Posterior vena cava (tissue), 2 donors: ENCODE results near the gene SMU1. TPM values are rescaled to one million over a fixed set of nuclear protein-coding genes. Genes with fewer than 3 reads are reported as not detected.

Experiments used
- DNase-seq: peaks from one replicate; pipeline ENCODE4 v3.0.0-alpha.2; 2020; ENCODE audit warnings: low spot score
- intact Hi-C, 2 donors: fragments of 100-400 bp; cut with DNase I; formaldehyde crosslinking; loops; one replicate each; pipeline versions ENCODE4 v1.14.1 to v1.14.2; 2022 to 2023
- long read RNA-seq, 2 donors: library from polyadenylated mRNA; unstranded; transcript quantifications; one replicate each; pipeline ENCODE4 v2.0.0, GENCODE V29; 2020 to 2021
- total RNA-seq, 2 donors: library from RNA; stranded (reverse); fragmentation: NEBNext Ultra II Directional; extraction: Animal tissue kit (Norgen Biotek cat#: 25700); gene quantifications; one replicate each; pipeline ENCODE4 v1.2.1, GENCODE V29; 2021
- donor health status: DM: yes; HTN: yes; CAD: no.
- donor health status: DM: yes; HTN: yes; CAD: no.

The SMU1 gene
- total RNA-seq = 10 to 100 TPM; 15.8 to 16.8 TPM
- long read RNA-seq, donor 1, full-length matches to known transcripts = 6 of 8 reads
- long read RNA-seq, donor 1, partial matches to known transcripts = 1 of 8 reads
- long read RNA-seq, donor 1, other reads (novel, unspliced or antisense) = 1 of 8 reads
- long read RNA-seq, donor 2, full-length matches to known transcripts = 73 of 84 reads
- long read RNA-seq, donor 2, partial matches to known transcripts = 4 of 84 reads
- long read RNA-seq, donor 2, other reads (novel, unspliced or antisense) = 7 of 84 reads

DNA sequence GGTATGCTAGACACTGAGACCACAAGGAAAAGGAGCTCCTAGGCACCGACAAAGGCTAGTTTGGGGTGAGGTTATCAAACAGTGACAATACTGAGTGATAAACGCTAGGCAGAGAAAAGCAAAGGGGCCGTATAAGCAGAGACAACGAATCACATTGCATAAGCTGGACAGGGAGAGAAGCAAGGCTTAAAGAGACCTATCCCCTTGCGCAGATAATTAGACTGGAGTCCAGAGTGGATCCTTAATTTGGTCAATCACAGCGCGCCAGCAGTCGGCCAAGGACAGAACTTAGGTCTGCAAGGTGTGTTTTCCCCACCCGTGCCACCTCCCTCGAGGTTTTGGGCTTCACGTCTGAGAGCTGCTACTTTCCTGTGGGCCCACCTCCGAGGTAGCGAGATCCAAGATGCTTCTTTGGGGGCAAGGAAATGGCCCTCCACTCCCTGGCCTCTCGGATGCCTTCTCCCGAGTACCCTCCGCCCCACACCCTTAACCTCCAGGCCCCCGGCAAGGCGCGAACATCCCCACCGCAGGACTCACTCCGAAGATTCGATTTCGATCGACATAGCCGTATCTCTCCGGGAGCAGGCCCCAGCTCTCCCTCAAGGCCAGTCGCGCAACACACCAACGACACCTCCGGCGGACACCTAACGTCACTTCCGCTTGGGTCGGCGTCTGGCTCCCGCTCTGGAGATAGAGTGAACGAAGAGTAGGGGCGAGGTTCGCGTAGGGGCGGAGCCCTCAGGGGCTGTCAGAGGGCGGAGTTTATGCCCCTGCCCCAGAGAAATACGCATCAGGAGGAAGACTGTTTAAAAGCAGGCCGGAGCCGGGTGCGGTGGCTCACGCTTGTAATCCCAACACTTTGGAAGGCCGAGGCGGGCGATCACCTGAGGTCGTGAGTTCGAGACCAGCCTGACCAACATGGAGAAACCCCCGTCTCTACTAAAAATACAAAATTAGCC is at the start of gene SMU1:
TSS of gene SMU1 (minus strand) at position 629 of the 959 bp plus-strand sequence. CDS start at position 563, 66 bp downstream.
- intact Hi-C loops = no loop called here
- peak; percentile 99 for DNase-seq

DNA sequence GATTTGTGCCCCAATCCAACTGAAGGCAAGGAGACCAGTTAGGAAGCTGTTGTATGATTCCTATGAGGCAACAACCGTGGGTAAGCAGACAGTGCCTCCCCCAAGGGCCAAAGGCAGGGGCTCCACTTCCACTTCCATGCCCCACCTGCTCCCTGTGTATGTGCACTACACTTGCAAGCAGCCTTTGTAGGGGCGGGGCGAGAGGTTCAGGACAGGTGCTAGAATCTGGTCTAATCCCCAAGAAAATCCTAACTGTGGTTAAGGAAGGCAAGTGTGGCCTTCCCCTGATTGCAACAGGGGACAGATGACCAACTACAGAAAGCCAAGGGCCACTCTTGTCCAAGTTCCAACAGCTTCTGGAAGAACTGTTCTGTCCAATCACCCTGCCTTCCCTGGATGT is 49.0 kb upstream of the SMU1 start:
- peak; percentile 61 for DNase-seq
- intact Hi-C loops = loop anchor here (5.0 kb wide), 3 partner anchors 37 to 77 kb away; no protein-coding TSS in a partner anchor

DNA sequence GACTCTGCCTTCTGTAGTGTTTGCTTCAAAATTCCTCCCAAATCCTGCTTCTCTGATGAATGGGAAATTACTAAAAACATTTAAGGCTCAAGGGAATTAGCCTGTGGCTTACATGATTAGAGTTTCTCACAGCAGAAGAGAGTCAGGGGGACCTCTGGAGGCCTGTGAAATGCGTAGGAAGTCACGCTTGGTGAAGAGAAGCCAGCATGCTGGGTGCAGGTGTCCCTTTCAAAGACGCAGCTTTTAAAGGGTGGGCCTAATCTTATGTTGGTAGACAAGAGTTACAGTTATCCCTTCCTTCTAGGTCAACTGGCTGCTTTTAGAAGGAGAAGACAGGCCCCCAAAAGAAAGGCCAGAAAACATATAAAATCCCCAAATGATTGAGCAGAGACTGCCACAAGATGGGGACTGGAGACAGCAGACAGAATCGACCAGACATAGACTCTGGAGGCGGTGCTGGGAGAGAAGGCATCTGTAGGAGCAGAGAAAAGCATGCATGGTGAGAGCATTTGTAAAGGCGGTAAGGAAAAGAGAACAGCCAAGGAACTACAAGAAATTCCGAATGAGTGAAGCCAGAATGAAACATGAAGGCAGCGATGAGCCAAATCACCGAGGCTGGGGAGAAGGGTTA is 48.4 kb upstream of the SMU1 start:
- intact Hi-C loops = loop anchor here (5.0 kb wide), 3 partner anchors 37 to 77 kb away; no protein-coding TSS in a partner anchor
- peak; percentile 12 for DNase-seq

DNA sequence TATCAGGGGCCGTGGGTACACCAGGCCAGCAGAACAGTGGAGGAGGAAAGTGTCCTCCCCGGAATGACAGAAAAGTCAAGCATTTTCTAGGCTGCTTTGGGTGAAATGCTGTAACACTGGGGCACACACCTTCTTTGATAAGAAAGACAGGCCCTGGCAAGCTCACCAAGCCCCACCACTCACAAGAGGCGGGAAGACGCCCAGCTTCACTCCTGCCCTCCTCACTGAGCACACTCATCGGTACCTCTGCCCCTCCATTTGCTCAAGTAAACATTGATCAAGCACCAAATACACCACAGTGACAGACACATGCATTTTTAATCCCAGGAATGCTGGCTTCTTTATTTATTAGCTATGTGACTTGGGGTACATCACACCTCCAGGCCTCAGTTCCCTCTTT is 47.6 kb upstream of the SMU1 start:
- intact Hi-C loops = no loop called here
- peak; percentile 67 for DNase-seq

DNA sequence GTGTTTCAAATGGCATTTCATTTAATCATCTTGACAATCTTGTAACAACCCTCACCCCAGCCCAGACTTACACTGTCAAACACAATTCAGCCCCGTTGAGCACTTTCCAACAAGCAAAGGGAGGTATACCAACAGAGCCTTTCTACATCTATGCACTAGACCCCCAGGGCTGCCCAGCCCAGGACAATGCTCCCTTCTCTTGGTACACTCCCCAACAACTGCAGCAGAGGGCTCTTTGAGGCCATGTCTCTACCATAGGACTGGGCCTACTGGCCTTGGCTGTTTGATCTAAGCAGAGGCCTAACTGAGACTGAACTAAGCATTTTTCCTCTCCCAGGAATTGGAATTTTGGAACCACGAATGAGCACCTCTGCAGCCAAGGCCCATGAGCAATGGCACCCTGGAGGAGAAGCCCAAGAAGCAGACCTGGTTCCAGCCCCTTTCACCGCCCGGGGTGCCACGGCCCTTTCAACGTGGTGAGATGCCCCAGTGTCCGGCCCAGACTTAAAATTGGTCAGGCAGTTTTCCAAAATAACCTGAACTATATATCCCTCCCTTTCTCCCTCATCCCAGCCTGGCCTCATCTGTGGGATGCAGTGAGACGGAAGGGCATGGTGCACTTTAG is 47.0 kb upstream of the SMU1 start:
- DNase-seq = peak; percentile 59
- intact Hi-C loops = no loop called here

DNA sequence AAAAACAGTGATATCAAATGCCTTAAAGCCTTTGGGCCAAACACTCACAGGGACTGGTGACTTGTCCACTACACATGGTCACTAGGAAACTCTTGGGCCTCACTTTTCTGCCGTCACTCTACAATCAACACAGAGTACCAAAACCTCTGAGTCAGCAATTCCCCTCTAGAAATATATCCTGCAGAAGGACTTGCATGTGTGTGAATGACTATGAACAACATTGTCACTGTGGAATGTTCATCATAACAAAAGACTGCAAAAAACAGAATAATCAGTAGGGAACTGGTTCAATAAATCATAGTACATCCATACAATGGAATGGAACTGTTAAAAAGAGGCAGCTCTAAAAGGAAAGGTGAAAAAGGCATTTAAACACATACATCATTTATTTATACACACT is 44.1 kb upstream of the SMU1 start:
- peak; percentile 0 for DNase-seq
- intact Hi-C loops = no loop called here

DNA sequence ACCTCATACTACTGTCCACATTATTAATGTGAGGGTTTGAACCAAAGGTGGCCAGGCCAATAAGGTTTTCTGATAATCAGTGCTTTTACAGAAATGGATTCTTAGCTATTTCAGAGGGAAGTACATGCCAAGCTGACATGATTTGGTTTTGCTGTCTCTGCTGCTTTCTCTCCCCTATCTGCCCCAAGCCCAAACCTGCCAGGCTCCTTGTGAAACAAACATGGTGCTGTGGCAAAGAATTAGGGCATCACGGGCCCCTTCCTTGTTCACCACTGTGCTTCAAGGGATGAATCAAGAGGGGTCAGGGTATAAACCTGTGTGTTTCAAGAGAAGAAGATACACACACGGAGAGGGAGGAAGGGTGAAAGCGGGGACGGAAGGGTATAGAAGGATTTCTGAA is 41.3 kb upstream of the SMU1 start:
- peak; percentile 20 for DNase-seq
- intact Hi-C loops = no loop called here

DNA sequence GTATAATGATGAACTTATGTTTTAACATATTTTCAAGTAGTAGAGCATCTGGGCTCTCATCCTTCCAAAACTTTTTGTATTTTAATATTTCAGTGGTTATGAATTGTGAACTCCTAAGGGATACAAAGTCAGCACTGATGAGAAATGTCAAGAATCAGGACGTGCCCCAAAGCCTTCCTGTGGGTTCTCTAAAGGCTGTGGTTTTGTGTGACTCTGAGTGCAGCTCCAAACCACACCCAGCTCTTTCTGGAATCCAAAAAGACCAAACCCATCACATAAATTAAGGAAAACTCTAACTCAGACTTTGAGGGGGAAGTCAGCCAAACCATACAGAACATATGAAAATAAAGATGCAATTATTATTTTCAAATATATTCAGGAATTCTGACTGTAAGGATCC is 40.8 kb upstream of the SMU1 start:
- intact Hi-C loops = no loop called here
- peak; percentile 38 for DNase-seq

DNA sequence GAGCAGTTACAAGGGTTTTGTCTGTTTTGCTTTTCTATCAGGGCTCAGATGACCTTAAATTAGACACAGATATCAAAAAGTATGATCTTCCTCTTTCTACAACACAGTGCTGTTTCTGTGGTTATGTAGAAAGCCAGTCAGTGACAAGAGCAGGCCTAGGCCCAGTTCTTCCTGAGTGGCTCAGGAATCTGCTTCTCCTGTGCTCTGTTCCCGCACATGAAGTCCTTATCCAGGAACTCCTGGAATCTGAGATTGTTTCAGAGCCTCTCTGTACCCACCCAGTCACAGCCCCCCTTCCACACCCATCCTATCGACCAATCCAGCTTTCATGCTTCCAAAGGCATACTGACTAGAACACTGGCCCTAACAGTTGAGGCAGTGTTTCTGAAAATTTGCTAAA is 40.4 kb upstream of the SMU1 start:
- intact Hi-C loops = no loop called here
- no peak for DNase-seq

DNA sequence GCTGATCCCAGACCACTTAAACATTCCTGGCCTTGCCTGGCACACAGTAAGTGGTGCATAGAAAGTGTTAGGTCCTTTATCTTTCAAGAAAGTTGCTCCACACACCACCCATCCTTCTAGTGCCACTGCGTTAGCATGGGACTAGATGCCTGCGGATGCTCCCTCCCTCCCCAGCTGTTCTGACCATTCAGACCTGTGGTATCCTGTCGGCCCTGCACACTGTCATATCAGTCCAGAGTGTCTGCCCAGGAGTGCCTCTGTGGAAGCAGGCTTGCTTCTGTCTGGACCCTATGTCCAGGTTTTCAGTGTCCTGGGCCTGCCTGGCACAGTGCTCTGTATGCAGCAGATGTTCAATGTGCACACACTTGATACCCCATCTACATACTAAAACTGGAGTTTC is 38.3 kb upstream of the SMU1 start:
- DNase-seq = no peak
- intact Hi-C loops = no loop called here

DNA sequence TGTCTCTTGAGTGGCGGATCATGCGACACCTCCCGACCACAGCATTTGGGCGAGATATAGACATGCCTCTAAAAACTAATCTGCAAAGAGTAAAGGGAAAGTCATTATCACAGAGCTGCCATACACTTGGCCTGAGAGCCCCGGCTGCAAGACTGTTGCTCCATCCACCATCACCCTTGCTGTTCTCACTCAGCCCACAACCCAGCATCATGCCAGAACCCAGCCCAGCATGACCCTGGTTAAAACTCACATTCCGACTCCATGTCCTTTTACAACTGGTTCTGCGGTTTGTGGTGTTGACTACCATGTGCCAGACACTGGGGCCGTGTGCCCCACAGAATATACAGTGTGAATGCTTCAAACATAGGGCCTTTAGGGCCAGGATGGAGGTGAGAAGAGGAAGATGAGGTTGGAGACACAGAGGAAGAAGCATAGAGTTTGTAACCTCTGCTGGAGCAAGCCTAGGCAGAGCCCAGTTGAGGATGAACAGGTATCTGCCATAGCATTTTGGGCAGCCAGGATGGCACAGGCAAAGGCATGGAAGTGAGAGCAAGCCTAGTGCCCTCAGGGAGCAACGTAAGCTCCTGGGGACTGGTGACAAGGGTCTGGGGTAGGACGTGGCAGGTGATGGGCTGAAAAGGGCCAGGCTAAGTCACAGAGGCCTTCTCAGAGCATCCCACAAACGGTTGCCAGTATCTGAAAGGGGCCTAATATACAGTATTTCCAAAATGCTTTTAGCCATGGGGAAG is 37.5 kb upstream of the SMU1 start:
- intact Hi-C loops = no loop called here
- DNase-seq = no peak

DNA sequence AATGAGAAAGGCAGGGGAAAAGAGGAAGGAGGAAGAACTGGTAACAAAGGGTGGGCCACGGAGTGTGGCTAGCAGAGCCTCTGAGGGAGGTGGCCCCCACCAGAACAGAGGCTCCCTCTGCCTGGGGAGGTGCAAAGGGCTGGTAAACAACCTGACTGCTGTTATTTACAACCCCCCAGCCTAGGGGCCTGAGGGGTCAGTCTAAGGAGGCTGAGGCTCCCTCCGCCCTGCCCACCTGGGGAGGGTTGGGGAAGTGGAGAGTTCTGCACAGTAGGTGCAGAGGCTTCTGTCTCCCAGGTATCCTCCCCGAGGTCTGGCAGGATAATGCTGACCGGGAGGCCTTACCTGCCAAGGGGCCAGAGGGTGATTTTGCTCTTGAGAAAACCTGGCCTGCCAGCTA is 35.6 kb upstream of the SMU1 start:
- intact Hi-C loops = no loop called here
- DNase-seq = no peak

DNA sequence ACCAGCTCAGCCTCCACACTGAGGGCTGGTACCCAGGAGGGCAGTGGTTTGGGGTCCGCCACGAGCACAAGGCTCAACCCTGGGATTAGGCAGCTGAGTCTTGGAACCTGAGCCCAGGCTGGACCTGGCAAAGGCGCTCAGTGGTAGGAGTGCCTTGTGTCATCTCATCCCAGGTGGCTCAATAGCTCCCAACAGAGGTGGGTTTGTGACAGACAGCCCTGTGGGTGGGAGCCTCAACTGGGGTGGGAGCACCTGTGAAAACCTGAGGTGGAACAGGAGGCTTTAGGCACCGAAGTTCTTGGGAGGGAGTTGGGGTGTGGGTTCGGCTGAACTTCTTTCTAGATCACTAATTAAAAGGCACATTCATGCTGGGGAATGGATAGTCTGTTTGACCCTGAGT is 35.2 kb upstream of the SMU1 start:
- intact Hi-C loops = no loop called here

DNA sequence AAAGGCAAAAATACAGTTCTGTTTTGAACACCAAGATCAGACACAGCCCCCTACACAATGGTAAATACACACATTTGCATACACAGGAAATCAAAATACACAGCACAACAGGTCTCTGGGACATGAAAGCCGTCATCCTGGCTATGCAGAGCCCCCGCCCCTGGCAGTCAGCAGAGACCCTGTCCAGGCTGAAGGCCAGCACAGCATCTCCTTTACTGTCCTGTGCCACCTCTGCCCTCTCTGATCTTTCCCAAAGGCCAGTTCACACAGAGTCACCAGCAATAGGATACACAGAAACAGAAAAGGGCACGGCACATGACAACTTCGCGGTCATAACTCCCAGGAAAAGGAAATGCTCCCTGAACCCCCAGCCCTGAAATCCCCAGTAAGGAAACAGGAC is 34.2 kb upstream of the SMU1 start:
- intact Hi-C loops = no loop called here
- no peak for DNase-seq

More for the DNA sequence above, 35.2 kb upstream of the SMU1 start:
- DNase-seq = no peak

DNA sequence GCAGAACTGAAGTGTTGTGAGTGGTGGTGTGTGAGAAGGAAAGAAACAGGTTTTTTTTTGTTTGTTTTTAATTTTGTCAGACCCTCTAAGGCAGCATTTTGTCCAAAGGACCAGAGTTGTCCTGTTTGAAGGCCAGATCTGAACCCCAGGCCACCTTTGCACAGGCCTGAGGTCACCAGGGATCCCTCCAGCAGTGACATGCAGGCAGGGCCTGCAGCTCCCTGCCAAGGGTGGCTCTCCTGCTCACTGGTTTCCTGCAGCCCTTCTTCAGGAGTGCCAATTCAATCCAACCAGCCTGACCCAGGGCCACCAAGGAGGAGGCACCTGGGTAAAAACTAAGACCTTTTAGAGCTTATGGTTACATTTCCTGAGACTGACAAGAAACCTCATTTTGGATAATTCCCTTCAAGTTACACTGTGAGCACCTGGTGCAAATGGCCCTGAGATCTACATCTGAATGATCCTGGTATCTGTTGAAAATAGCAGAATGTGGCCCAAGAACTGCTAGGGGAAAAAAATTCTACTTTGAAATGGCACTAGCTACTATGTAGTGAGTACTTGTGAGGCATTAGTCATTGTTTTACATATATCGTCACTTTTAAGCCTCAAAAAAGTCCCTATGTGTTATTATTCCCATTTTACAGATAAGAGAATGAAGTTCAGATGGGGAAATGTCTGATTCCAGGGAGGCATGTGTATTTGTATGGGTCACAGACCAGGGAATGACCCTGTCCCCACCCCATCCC is 33.5 kb upstream of the SMU1 start:
- intact Hi-C loops = loop anchor here in 1 of 2 donors (10.0 kb wide), 1 partner anchor 55 kb away; the partner anchor contains the start of gene B4GALT1
- no peak for DNase-seq

DNA sequence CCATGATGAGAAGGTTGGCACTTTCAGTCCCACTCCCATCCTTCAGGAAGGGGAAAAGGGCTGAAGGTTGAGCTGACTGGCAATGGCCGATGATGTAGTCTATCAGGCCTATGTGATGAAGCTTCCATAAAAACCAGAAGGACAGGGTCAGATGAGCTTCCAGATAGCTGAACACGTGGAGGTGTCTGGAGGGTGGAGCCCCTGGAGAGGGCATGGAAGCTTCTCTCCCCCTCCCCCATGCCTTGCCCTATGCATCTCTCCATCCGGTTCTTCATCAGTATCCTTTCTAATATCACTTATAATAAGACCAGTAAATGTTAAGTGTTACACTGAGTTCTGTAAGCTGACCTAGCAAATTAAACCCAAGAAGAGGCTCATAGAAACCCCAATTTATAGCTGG is 32.6 kb upstream of the SMU1 start:
- DNase-seq = no peak
- intact Hi-C loops = loop anchor here in 1 of 2 donors (10.0 kb wide), 1 partner anchor 56 kb away; the partner anchor contains the start of gene B4GALT1

DNA sequence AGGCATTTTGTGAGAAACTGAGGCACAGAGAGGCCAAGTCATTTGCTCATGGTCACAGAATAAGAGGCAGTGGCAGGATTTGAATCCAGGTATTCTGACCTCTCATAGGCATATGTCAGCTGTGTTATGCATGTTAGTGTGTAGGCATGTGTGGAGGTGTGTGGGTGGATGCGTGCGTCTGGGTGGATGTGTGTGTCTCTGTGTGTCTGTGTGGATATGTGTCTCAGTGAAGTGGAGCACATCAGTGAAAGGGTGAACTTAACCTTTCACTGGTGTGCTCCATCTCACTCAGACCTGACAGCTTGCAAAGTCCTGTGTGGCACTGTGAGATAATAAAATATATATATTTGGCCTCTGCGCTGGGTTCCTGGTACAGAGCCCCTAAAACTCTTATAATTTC is 32.0 kb upstream of the SMU1 start:
- intact Hi-C loops = loop anchor here in 1 of 2 donors (10.0 kb wide), 1 partner anchor 56 kb away; the partner anchor contains the start of gene B4GALT1
- no peak for DNase-seq

DNA sequence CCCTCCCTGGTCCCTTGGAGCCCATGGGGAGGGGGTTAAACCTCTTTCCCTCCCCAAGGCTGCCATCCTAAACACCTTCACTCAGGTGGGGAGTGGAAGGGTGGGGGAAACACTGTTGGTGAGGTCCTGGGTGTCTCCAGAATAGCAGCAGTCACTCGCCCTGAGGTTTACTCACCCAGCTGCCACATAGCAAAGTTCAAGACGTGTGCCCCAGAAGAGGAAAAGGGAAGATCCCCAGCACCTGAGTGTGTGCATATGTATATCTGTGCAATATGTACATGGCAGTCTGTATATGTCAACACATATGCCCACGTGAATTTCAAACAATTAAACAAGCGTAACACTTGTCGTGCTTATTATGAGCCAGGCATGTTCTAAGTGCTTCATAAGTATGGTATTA is 31.3 kb upstream of the SMU1 start:
- intact Hi-C loops = loop anchor here in 1 of 2 donors (10.0 kb wide), 1 partner anchor 57 kb away; the partner anchor contains the start of gene B4GALT1
- DNase-seq = no peak
